Measurements from ENCODE around the gene SPTLC3. TPM values are rescaled to one million over a fixed set of nuclear protein-coding genes. Genes with fewer than 3 reads are reported as not detected.
A peak's percentile ranks its signal among the peaks of the same experiment; 100 is the strongest.

The SPTLC3 gene
- total and polyA plus RNA-seq, 4 donors: 3.0 to 23.2 (median 11.9) TPM

GRCh38 chr20:13007596-13007995 lies 1.2 kb upstream of the SPTLC3 start:
- H3K4me1 ChIP-seq (ENCODE audit: control insufficient read depth in 5 of 5, insufficient read depth in 5 of 5, low read length in 5 of 5): peaks cover 0 to 7% (median 5%) of the 10 kb centered on the region in 5 donors
- no peak overlapping the region for H3K4me3 ChIP-seq
- no peak overlapping the region for H3K9ac ChIP-seq (ENCODE audit: insufficient read depth in 1 of 2, low read length in 2 of 2)
- ATAC-seq (ENCODE audit: insufficient read depth, low FRiP score) (no peak), DNase-seq (no peak)
- no peaks in the 10 kb centered on the region for H3K9me3 ChIP-seq (ENCODE audit: control insufficient read depth in 4 of 4, insufficient read depth in 3 of 4, low read length in 3 of 4)
- no peaks in the 10 kb centered on the region for H3K36me3 ChIP-seq (ENCODE audit: control insufficient read depth in 4 of 4, insufficient read depth in 4 of 4, low read length in 4 of 4)
- H3K27ac ChIP-seq (ENCODE audit: low read depth in 1 of 2, low read length in 1 of 2): no peak overlapping the region
- 59 to 75% methylated on average over 3 of the region's 3 CpGs for WGBS, 2 donors
- H3K27me3 ChIP-seq (ENCODE audit: control insufficient read depth in 3 of 3, insufficient read depth in 3 of 3, low read length in 2 of 3): no peaks in the 10 kb centered on the region
- no peak for TF ChIP-seq CTCF (IDR thresholded peaks at IDR 0.05; ENCODE audit: control extremely low read depth, extremely low read depth)

GRCh38 chr20:13009682-13010406 lies 1.1 kb downstream of the SPTLC3 start:
- peak overlapping the region; percentile 29 to 65 for H3K9ac ChIP-seq (ENCODE audit: insufficient read depth in 1 of 2, low read length in 2 of 2)

GRCh38 chr20:13012886-13013285 lies 4.1 kb downstream of the SPTLC3 start:
- Histone ChIP-seq H3K27me3 (ENCODE audit: control insufficient read depth in 3 of 3, insufficient read depth in 3 of 3, low read length in 2 of 3) (no peaks in the 10 kb centered on the region), H3K4me1 (ENCODE audit: control insufficient read depth in 5 of 5, insufficient read depth in 5 of 5, low read length in 5 of 5) (peaks cover 0 to 11% (median 5%) of the 10 kb centered on the region in 5 donors), H3K36me3 (ENCODE audit: control insufficient read depth in 4 of 4, insufficient read depth in 4 of 4, low read length in 4 of 4) (peaks cover 0 to 5% (median 0%) of the 10 kb centered on the region in 4 donors), H3K9ac (ENCODE audit: insufficient read depth in 1 of 2, low read length in 2 of 2) (no peak overlapping the region), H3K9me3 (ENCODE audit: control insufficient read depth in 4 of 4, insufficient read depth in 3 of 4, low read length in 3 of 4) (peaks cover 0 to 2% (median 0%) of the 10 kb centered on the region in 4 donors), H3K4me3 (no peak overlapping the region), H3K27ac (ENCODE audit: low read depth in 1 of 2, low read length in 1 of 2) (no peak overlapping the region)
- DNase-seq (no peak), ATAC-seq (ENCODE audit: insufficient read depth, low FRiP score) (no peak)
- 51 to 61% methylated on average over 1 of the region's 1 CpG for WGBS, 2 donors
- no peak for TF ChIP-seq CTCF (IDR thresholded peaks at IDR 0.05; ENCODE audit: control extremely low read depth, extremely low read depth)

More at GRCh38 chr20:13009682-13010406, 1.1 kb downstream of the SPTLC3 start:
- Histone ChIP-seq H3K27ac (ENCODE audit: low read depth in 1 of 2, low read length in 1 of 2) (peak overlapping the region; percentile 53 to 92), H3K4me1 (ENCODE audit: control insufficient read depth in 5 of 5, insufficient read depth in 5 of 5, low read length in 5 of 5) (peaks cover 0 to 11% (median 5%) of the 10 kb centered on the region in 5 donors), H3K36me3 (ENCODE audit: control insufficient read depth in 4 of 4, insufficient read depth in 4 of 4, low read length in 4 of 4) (peaks cover 0 to 5% (median 0%) of the 10 kb centered on the region in 4 donors), H3K9me3 (ENCODE audit: control insufficient read depth in 4 of 4, insufficient read depth in 3 of 4, low read length in 3 of 4) (no peaks in the 10 kb centered on the region), H3K4me3 (no peak overlapping the region), H3K27me3 (ENCODE audit: control insufficient read depth in 3 of 3, insufficient read depth in 3 of 3, low read length in 2 of 3) (no peaks in the 10 kb centered on the region)
- 6% methylated on average over 6 of the region's 6 CpGs for WGBS, 2 donors
- TF ChIP-seq CTCF (IDR thresholded peaks at IDR 0.05; ENCODE audit: control extremely low read depth, extremely low read depth): no peak
- DNase-seq (peak; percentile 59 to 95 (median 88)), ATAC-seq (ENCODE audit: insufficient read depth, low FRiP score) (peak; percentile 61)
